Cardiac fibroblast (primary cell): ENCODE data around the gene IMP3.

Experiments used
- DNase-seq, 2 donors: peaks; one replicate each; pipeline versions ENCODE4 v3.0.0 to v3.0.0-alpha.2; 2010; ENCODE audit warnings: low read depth in 2 of 2
- H3K4me3 ChIP-seq, 2 donors: replicated peaks in 1 of 2; 1 replicate in 1 of 2; 2 replicates in 1 of 2; pipeline ENCODE4 v1.5.1; 2011; ENCODE audit warnings: low read depth in 2 of 2, low read length in 2 of 2, mild to moderate bottlenecking in 2 of 2, moderate library complexity in 1 of 2
- CTCF ChIP-seq: IDR thresholded peaks from one replicate; pipeline ENCODE4 v1.5.1; 2011; ENCODE audit warnings: low read depth, mild to moderate bottlenecking, low read length, inconsistent platforms

Gene IMP3

GRCh38 chr15:75606711-75607699, 33.0 kb downstream of the IMP3 start:
- no peak for DNase-seq
- no peak for TF ChIP-seq CTCF
- H3K4me3 ChIP-seq = no peak overlapping the region

- TF ChIP-seq CTCF = no peak
- no peak overlapping the region for H3K4me3 ChIP-seq
- no peak for DNase-seq
Measured at GRCh38 chr15:75606026-75606425, 34.0 kb downstream of the IMP3 start.

GRCh38 chr15:75599401-75599800, 40.6 kb downstream of the IMP3 start:
- no peak for DNase-seq
- H3K4me3 ChIP-seq = no peak overlapping the region
- no peak for TF ChIP-seq CTCF

DNA sequence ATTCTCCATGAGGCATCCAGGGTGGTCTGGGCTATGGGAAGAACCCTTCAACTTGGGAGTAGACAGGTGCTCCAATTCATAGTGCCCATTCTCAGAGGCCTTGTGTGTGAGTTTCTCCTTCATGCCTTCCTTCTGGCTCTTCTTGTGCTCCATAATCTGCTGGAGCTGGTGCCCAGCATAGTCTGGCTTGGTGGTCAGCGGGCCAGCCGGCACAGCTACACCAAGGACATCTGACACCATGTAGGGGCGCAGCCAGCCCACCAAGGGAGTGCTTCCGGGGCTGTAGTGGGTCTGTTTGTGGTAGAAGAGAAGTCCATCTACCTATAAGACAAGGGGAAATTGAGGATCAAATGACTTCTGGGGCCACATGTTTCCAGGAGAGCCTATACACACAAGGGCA, 41.7 kb downstream of the IMP3 start:
- no peak for TF ChIP-seq CTCF

DNA sequence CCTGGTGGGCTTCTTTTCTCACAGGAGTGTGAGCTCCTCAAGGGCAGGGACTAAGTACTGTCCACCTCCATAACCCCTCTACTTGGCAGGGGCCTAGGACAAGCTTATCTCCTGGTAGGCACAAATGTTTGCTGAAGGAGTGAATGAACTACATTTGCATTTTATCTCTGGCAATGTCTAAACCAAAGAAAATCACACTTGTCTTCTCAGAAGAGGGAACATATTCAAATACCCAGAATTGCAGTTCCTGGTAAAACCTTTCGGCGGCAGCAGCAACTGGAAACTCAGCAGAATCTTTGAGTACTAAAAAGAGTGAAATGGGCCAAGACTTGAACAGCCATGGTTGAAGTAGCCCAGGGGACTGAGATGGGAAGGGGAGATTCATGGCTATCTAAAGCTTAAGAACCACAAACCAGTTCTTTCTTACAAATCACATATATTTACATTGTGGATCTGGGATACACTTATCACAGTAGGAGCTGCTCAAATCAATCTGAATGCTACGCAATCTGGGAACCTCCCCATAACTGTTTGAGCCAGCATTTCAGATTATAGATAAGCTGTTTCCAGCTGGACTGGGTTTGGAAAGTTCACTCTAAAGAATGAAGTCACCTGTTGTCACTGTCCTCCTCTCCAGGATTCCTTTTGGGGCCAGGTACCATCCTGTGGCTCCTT, 42.2 kb downstream of the IMP3 start:
- DNase-seq = peak; percentile 37
- TF ChIP-seq CTCF = peak; percentile 44
- no peak overlapping the region for H3K4me3 ChIP-seq

More for the DNA sequence above, 41.7 kb downstream of the IMP3 start:
- no peak overlapping the region for H3K4me3 ChIP-seq
- DNase-seq = no peak

DNA sequence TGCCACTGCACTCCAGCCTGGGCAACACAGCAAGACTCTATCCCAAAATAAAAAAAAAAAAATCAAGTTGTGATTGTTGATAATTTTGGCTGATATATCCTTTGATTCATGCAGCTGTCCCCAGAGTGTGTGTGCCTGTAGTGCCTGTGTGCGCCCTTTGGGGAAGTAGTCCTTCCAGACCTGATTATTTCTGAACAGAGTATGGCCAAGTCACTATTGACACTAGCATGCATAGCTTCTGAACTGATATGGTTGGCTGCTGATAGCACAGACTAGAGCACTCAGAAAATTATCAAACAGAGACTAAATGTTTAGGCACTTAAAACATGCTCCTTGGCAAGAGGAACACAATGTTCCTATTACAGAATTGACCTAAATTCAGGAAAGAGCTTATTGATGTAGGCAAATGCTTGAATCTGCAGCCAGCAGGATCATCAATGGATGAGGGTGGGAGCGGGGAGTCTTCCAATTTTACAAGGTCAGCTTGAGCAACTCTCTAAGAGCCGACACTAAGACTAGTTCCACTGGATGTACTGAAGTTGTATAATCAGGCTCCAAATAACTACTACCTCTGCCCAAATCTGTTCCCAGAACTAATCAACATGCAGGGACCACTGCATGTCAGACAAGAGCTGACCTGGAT, 43.2 kb downstream of the IMP3 start:
- DNase-seq = no peak
- no peak for TF ChIP-seq CTCF
- H3K4me3 ChIP-seq = no peak overlapping the region
